Stimulated activated CD4-positive, alpha-beta T cell treated with anti-CD3 and anti-CD28 coated beads, TNF-alpha, amount 100 ng/mL, for 4 hours (primary cell): ENCODE data around the gene SLCO2A1.

Source experiments
- DNase-seq, 3 experiments: peaks; one replicate each; pipeline ENCODE4 v3.0.0-alpha.2; 2020; ENCODE audit warnings: low read depth in 3 of 3

Gene SLCO2A1

GRCh38 chr3:133933097-133934024, 96.4 kb downstream of the SLCO2A1 start:
- DNase-seq, result no peak

- DNase-seq, result no peak
Measured at GRCh38 chr3:133932009-133932408, 97.7 kb downstream of the SLCO2A1 start.

- DNase-seq, result no peak
Measured at GRCh38 chr3:133931084-133931483, 98.6 kb downstream of the SLCO2A1 start.

GRCh38 chr3:133930341-133930933, 99.3 kb downstream of the SLCO2A1 start:
- DNase-seq, result no peak

GRCh38 chr3:133928903-133929607, 100.7 kb downstream of the SLCO2A1 start:
- no peak for DNase-seq

- DNase-seq, result no peak
Measured at GRCh38 chr3:133928136-133928893, 101.4 kb downstream of the SLCO2A1 start.

GRCh38 chr3:133927540-133928066, 102.1 kb downstream of the SLCO2A1 start:
- DNase-seq, result peak; percentile 70 to 76 (median 72)

GRCh38 chr3:133926736-133927539, 102.8 kb downstream of the SLCO2A1 start:
- DNase-seq, result no peak

- DNase-seq, result no peak
Measured at GRCh38 chr3:133925960-133926735, 103.6 kb downstream of the SLCO2A1 start.

- DNase-seq, result no peak
Measured at GRCh38 chr3:133924041-133924440, 105.7 kb downstream of the SLCO2A1 start.

- DNase-seq, result no peak
Measured at GRCh38 chr3:133921592-133921991, 108.1 kb downstream of the SLCO2A1 start.

GRCh38 chr3:133917144-133917543, 112.6 kb downstream of the SLCO2A1 start:
- DNase-seq, result no peak

GRCh38 chr3:133915685-133916658, 113.8 kb downstream of the SLCO2A1 start:
- no peak for DNase-seq

GRCh38 chr3:133914839-133915600, 114.7 kb downstream of the SLCO2A1 start:
- no peak for DNase-seq

- no peak for DNase-seq
Measured at GRCh38 chr3:133910422-133910821, 119.3 kb downstream of the SLCO2A1 start.

GRCh38 chr3:133905376-133905775, 124.3 kb downstream of the SLCO2A1 start:
- DNase-seq, result no peak

GRCh38 chr3:133901847-133902246, 127.9 kb downstream of the SLCO2A1 start:
- no peak for DNase-seq

GRCh38 chr3:133901083-133901482, 128.6 kb downstream of the SLCO2A1 start:
- DNase-seq, result no peak
